ENCODE data around the gene KRTCAP3.

KRTCAP3 gene, protein sequence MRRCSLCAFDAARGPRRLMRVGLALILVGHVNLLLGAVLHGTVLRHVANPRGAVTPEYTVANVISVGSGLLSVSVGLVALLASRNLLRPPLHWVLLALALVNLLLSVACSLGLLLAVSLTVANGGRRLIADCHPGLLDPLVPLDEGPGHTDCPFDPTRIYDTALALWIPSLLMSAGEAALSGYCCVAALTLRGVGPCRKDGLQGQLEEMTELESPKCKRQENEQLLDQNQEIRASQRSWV

DNA sequence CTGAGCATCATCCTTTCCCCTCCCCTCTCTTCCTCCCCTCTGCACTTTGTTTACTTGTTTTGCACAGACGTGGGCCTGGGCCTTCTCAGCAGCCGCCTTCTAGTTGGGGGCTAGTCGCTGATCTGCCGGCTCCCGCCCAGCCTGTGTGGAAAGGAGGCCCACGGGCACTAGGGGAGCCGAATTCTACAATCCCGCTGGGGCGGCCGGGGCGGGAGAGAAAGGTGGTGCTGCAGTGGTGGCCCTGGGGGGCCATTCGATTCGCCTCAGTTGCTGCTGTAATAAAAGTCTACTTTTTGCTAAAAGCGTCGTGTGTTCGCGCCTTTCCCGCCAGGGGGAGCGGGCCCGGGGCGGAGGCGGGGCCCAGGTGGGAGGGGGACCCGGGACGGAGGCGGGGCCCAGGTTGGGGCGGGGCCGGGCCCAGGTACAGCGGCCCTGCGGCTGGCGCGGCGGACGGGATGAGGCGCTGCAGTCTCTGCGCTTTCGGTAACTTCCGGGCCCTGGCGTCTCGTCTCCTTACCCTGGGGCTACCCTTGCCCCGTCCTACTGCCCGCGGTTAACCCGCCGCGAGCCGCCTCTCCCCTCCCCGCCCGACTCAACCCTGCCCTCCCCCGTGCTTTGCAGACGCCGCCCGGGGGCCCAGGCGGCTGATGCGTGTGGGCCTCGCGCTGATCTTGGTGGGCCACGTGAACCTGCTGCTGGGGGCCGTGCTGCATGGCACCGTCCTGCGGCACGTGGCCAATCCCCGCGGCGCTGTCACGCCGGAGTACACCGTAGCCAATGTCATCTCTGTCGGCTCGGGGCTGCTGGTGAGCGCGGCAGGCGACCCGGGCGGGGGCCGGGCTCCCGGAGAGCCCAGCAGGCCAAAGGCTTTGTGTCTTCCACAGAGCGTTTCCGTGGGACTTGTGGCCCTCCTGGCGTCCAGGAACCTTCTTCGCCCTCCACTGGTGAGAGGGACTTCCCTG is at the start of gene KRTCAP3:
Gene KRTCAP3 (plus strand): TSS at position 424 of the 962 bp plus-strand sequence. CDS start 32 bp downstream, at position 456.
- peak within 1 kb of the TSS; percentile 91 for H3K27ac ChIP-seq

DNA sequence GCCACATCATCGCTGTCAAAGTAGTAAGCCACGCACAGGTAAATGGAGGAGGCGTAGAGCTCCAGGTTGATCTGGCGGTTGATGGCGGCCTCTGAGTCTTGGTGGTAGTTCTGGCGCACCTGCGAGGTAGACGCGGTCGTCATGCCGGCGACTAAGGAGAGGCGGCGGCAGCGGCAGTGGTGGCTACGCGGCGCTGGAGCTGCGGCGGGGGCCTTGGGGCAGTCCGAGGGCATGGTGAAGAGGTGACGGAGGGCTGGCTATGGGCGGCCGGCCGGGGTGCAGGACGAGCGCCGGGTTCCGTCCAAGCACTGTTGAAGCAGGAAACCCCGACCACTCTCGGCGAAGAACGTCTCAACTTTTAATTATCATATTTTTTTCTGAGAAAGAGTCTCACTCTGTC is 49.0 kb upstream of the KRTCAP3 start:
- TF ChIP-seq, protein P1, sequence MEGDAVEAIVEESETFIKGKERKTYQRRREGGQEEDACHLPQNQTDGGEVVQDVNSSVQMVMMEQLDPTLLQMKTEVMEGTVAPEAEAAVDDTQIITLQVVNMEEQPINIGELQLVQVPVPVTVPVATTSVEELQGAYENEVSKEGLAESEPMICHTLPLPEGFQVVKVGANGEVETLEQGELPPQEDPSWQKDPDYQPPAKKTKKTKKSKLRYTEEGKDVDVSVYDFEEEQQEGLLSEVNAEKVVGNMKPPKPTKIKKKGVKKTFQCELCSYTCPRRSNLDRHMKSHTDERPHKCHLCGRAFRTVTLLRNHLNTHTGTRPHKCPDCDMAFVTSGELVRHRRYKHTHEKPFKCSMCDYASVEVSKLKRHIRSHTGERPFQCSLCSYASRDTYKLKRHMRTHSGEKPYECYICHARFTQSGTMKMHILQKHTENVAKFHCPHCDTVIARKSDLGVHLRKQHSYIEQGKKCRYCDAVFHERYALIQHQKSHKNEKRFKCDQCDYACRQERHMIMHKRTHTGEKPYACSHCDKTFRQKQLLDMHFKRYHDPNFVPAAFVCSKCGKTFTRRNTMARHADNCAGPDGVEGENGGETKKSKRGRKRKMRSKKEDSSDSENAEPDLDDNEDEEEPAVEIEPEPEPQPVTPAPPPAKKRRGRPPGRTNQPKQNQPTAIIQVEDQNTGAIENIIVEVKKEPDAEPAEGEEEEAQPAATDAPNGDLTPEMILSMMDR (conservative IDR thresholded peaks at IDR 0.05) = no peak
- no peak for TF ChIP-seq ZFX (IDR thresholded peaks at IDR 0.05)
- H3K27ac ChIP-seq = no peak overlapping the region

More for the DNA sequence above, at the start of gene KRTCAP3:
- TF ChIP-seq, protein P1 (conservative IDR thresholded peaks at IDR 0.05) = peak; percentile 79
- TF ChIP-seq ZFX (IDR thresholded peaks at IDR 0.05) = peak; percentile 79

DNA sequence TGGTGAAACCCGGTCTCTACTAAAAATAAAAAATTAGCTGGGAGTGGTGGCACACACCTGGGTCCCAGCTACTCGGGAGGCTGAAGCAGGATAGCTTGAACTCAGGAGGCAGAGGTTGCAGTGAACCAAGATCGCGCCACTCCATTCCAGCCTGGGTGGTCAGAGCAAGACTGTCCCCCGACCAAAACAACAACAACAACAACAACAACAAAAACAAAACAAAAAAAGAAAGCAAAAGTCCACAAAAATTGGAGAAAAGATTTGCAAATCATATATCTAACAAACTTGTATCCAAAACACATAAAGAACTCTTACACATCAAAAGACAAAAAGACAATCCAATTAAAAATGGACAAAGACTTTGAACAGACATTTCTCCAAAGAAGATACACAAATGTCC is 43.2 kb upstream of the KRTCAP3 start:
- no peak overlapping the region for H3K27ac ChIP-seq
- no peak for TF ChIP-seq ZFX (IDR thresholded peaks at IDR 0.05)
- TF ChIP-seq, protein P1 (conservative IDR thresholded peaks at IDR 0.05) = no peak

DNA sequence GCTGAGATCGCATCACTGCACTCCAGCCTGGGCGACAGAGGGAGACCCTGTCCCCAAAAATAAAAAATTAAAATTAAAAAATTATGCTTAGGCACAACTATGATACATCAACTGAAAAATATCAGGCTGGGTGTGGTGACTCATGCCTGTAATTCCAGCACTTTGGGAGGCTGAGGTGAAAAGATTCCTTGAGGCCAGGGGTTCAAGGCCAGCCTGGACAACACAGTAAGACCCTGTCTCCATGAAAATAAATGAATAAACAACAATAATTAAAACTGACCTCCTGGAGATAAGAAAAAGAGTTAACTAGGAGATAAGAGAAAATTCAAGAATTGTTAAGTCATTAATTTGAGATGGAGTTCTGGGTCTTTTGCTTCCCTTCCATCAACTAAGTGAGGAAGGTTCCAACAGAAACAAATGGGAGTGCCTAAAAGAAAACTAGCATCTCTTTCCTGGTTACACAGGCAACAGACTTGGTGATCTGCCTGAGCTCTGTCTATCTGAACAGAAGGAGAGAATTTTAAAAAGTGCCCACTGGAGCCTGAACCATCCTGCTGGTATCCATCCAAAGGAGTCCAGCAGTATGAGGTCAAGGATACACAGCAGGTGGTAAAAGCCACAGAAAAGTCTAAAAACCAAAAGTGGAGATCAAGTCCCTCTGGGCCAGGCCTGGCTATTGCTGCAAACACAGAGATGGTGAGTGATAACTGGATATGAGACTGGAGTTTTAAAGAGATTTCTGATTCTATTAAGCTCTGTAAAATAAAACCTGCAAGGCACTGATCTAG is 41.6 kb upstream of the KRTCAP3 start:
- H3K27ac ChIP-seq = no peak overlapping the region
- no peak for TF ChIP-seq ZFX (IDR thresholded peaks at IDR 0.05)
- TF ChIP-seq, protein P1 (conservative IDR thresholded peaks at IDR 0.05) = no peak

DNA sequence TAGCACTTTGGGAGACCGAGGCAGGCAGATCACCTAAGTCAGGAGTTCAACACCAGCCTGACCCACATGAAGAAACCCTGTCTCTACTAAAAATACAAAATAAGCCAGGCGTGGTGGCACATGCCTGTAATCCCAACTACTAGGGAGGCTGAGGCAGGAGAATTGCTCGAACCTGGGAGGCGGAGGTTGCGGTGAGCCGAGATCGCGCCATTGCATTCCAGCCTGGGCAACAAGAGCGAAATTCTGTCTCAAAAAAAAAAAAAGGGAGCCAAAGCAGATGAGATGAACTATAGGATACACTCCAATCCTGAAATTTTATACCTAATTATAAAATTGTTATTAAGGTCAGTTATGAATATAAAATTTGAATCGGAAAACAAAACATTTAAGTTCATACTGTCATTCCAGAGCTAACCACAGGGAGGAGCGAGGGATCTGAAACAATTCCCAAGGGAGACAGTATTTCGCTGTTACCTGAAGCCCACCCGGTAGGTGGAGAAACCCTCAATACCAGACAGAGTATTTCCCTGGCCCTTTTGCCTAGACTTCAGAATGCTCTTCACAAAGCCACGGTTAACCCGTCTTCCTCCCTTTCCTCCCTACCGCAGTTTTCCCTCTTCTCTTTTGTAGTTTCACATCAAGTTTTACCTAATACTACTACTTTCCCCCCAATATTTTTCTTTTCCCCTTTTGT is 34.2 kb upstream of the KRTCAP3 start:
- H3K27ac ChIP-seq = peak overlapping the region; percentile 13; the same call in 1 of the 2 replicates
- TF ChIP-seq ZFX (IDR thresholded peaks at IDR 0.05) = no peak
- TF ChIP-seq, protein P1 (conservative IDR thresholded peaks at IDR 0.05) = peak; percentile 76

DNA sequence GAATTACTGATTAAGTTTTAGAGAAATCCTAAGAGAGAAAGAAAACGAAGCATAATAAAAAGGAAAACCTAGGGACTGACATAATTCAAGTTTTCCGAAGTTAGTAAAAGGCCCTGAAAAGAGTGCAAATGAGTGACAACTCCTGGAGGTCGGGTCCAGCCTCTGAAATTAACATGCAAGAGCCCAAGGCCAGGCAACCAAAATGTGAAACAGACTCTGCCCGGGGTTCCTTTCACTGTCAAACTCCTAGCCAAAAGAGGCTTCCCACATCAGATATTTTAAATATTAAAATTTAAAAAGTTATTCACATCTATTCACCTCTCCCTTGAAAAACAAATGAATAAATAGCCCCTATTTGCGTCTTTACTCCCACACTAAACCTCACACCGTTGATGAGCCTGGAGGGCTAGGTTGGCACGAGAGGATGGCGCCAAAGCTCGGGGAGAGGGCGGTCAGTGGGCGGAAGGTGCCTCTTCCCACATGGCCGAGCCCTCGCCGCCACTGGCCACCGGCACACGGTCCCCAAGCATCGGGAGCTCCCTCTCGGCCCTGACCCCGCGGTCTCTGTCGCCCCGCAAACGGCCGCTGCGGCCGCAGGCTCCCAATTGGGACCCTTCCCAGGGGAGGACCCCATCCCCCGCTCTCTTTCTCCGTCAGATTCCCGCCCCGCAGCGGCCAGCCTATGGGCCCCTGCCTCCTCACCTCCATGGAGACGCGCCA is 33.4 kb upstream of the KRTCAP3 start:
- no peak for TF ChIP-seq ZFX (IDR thresholded peaks at IDR 0.05)
- TF ChIP-seq, protein P1 (conservative IDR thresholded peaks at IDR 0.05) = peak; percentile 8; the same call in 1 of the 2 replicates
- peak overlapping the region; percentile 99 for H3K27ac ChIP-seq
